Stimulated activated CD4-positive, alpha-beta T cell treated with anti-CD3 and anti-CD28 coated beads, Interleukin-2, amount 100 ng/mL, for 24 hours (primary cell): ENCODE results near the gene DSCAML1.

ENCODE experiments used
- DNase-seq, 2 donors: peaks; one replicate each; pipeline ENCODE4 v3.0.0-alpha.2; 2020

DSCAML1 gene

DNA sequence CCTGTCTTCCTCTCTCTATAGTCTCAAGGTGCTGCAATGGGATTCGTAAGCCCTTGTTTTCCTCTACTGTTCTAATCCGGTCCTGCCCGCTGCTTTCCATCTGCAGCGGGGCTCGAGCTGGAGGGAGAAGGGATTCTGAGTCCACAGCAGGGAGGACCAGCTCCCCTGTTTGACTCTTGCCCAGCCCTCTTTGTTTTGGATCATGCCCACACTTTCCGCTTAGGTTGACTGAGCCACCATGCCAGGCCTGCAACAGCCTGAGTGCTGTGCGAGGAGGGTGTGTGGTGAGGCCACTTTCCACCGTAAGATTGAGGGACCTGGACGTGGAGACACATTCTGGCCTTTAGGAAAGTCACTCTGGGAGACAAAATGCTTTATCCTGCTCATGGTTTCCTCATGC lies 411.1 kb downstream of the DSCAML1 start:
- DNase-seq: no peak

DNA sequence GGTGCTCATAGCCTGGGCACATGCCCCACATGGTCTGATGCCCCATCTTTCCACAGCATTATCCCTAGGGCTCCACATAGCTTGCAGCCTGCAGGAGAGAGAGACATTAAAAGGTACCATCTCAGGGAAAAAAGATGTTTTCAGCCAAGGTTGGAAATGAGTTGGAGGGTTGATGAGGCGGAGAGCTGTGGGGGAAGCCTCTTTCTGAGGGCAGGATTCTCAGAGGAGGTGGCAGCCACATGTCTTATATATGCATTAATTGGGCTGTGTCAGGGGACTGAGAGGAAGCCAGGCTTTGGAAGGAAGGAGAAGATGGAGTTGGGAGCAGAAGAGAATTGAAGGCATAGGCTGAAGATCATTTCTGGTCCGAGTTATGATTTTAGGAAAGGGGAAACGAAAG lies 411.5 kb downstream of the DSCAML1 start:
- no peak for DNase-seq

DNA sequence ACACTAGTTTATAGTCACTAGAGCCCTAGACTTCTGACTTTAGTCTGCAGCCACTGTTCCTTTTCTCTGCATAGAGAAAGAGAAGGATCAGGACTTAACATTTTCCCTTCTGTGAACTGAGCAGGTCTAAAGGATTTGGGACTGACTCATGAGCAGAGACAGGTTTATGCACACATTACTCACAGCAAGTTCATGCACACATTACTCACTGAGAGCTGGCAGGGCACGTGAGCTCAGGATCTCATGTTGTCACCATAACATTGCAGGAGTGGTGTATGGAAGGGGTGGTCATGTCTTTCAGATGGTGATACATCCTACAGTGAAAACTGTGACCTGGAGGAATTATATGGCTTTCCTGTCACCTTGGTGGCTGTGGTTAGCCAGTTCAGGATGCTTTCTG lies 413.0 kb downstream of the DSCAML1 start:
- no peak for DNase-seq

DNA sequence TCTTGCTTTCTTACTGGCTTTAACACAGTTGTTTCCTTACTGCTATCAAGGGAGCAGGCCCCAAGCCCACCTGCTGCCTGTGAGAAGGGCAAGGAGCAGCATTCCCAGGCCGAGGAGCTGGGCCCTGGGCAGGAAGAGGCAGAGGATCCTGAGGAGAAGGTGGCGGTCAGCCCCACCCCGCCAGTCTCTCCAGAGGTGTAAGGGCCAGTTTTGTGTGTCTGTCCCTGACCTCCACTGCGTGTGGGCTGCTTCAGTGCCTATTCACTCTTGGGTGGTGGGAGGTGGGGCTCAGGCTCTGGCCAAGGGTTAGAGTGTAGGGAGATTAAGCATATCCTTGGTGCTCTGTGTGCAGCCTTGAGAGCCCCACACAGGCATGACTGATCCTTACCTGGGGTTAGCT lies 414.3 kb downstream of the DSCAML1 start:
- no peak for DNase-seq

DNA sequence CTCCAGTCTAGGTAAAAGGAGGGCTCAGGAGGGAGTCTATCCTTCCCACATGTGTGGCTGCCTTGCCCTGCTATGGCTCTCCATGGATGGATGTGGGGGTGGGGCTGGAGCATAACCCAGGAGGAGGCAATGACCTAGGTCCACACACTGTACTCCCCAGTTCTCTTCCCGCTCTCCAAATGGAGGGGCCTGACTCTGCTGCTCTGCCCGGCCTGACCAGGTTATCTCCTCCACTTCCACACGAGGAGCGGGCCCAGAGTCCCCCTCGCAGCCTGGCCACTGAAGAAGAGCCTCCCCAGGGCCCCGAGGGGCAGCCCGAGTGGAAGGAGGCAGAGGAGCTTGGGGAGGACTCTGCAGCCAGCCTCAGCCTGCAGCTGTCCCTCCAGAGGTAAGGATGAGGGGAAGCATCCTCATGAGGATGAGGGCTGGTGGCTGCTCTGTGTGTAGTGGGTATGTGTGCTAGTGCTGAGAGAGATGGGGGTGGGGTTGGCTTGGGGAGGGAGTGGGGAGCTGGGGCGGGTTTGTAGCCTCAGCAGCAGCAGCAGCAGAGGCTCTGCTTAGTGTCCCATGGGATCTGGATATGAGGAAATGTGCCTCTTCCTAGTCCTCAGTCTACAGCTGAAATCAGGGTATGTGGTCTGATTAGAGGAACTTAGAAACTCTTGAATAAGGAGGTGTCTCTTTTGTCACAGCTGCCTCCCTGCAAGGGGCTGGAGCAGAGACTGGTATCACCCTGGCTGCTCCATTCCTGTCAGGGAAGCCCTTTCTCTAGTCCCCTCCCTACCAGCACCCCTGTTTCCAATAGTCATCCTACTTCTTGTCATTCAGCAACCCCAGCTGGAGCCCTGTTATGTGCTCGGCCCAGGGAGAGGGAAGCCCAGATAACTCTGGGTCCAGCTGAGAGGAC lies 415.3 kb downstream of the DSCAML1 start:
- DNase-seq: no peak

DNA sequence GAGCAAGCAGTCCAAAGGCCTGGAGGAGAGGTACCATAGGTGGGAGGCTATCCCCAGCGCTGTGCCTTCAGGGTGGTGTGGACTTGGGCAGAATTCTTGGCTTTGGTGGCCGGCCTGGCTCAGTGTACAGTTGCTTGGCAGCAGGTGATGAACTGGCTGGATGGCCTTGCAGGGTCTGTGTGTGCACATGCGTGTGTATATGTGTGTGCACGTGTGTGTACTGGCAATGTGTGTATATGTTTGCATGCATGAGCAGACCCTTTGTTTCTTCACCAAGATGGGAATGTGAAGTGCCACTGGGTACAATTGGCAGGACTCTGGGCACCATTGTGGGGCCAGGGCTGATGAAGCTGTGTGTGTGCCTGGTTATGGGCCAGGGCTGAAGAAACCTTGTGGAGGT lies 416.3 kb downstream of the DSCAML1 start:
- no peak for DNase-seq

DNA sequence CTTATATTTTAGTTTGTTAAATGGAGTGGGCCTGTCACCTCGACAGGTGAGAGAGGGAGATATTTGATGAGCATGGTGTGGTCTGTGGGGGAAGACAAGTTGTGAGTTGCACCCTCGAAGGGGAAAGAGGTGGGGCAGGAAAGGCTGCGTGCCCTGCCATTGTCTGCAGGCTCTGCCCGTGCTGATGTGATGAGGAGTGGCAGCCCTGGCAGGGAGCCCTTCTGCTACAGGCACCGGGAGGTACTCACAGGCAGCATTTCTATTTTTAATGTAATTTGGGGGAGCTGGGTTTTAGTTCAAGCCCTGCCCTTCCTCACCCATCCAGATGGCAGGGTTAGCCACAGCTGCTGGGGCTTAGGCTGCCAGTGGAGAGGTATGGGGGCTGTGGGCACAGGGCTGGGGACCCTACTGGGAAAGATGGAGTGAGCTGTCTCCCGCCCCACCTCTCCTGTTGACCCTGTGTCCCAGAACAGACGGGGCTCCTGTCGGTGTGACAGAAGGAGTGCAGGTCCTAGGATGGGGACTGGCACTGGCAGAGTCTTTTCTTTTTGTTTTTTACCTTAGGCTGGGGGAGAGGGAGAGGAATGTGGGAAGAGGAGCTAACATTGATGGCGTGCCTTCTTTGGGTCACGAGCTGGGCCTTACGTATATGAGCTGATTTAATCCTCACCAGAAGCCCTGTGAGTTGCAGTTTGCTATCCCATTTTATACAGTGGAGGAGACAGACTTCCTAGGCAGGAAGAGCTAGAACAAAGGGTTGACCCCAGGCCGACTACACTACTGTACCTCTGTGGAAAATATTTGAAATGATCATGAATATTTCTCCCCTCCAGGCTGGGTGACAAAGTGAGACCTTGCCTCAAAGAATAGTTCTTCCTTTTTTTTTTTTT lies 417.8 kb downstream of the DSCAML1 start:
- no peak for DNase-seq
